GM21526 (cell line): ENCODE measurements around the gene CRYBG1.
"Not testable (repeated sequence)": the region's sequence is repeated elsewhere in the genome, so short reads cannot be mapped to it uniquely, and the experiment has no call there.

Source experiments
- ATAC-seq: cut with Tn5 transposase; IDR thresholded peaks from one replicate; pipeline ENCODE4 v1.9.1; 2021; ENCODE audit warnings: moderate library complexity; ENCODE audit not compliant: unreplicated experiment, low FRiP score

The CRYBG1 gene

GRCh38 chr6:106540432-106540831 is 179.9 kb downstream of the CRYBG1 start:
- ATAC-seq: no peak

- ATAC-seq: no peak
These were observed 180.4 kb downstream of the CRYBG1 start for GRCh38 chr6:106540907-106541306.

DNA sequence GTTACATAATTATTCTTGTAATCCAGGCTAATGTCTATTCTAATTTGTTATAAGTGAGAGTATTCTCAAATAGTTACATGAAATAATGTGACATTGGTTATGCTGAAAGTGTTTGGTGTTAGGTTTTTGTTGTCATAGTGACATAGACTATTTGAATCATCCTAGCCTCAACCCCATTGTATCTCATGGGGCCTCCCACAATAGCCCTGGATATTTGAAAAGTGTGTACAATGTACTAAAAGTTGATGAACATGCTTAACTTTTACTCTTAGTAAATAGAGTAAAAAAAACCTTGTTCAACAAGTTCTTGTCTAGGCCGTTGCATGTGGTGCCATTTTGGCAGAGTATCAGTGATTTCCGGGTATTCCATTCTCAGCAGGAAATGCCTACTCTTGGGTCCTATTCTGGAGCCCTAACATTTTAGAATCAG is 185.8 kb downstream of the CRYBG1 start:
- no peak for ATAC-seq

- no peak for ATAC-seq
These were observed 186.3 kb downstream of the CRYBG1 start for GRCh38 chr6:106546691-106547414.

GRCh38 chr6:106547601-106548453 is 187.3 kb downstream of the CRYBG1 start:
- no peak for ATAC-seq

DNA sequence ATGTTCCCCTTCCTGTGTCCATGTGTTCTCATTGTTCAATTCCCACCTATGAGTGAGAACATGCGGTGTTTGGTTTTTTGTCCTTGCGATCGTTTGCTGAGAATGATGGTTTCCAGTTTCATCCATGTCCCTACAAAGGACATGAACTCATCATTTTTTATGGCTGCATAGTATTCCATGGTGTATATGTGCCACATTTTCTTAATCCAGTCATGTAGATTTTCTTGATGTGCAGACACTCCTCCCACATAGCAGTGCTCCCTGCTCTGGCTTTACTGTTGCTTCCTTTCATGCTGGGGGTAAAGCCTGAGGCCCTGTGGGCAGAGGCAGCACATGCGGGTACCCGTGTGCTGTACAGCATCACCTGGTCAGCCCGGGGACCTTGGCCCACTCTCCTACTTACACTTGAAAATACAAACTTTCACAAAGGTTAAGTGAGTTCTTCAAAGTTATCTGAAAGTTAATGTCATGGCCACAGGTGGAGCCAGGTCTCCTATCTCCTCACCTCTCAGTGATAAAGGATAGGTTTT is 188.5 kb downstream of the CRYBG1 start:
- ATAC-seq: not testable (repeated sequence)

DNA sequence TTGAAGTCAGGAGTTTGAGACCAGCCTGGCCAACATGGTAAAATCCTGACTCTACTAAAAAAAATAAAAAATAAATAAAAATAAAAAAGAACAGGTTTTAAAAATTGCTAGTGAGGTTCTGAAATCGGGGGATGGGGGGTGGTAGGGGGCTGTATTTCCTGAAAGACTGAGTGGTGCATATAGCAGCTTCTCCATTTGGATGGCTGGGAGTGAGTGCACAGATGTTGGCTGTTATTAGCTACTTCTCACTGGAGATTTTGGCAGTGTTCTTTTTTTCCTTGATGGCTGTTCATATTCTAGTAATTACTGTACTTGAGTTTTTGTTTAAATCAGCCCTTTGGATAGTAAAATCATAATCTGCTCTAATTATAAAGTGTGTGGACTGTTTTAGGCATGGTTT is 189.0 kb downstream of the CRYBG1 start:
- no peak for ATAC-seq

DNA sequence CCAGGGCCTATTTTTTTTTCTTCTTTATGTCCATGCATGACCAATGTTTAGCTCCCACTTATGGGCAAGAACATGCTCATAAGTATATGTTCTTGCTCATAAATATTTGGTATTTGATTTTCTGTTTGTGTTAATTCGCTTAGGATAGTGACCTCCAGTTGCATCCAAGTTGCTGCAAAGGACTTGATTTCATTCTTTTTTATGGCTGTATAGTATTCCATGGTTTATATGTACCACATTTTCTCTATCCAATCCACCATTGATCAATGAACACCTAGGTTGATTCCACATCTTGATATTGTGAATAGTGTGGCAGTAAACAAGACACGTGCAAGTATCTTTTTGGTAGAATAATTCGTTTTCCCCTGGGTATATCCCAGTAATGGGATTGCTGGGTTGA is 190.6 kb downstream of the CRYBG1 start:
- ATAC-seq: no peak

GRCh38 chr6:106553440-106553839 is 192.9 kb downstream of the CRYBG1 start:
- no peak for ATAC-seq

GRCh38 chr6:106555767-106556166 is 195.2 kb downstream of the CRYBG1 start:
- no peak for ATAC-seq

DNA sequence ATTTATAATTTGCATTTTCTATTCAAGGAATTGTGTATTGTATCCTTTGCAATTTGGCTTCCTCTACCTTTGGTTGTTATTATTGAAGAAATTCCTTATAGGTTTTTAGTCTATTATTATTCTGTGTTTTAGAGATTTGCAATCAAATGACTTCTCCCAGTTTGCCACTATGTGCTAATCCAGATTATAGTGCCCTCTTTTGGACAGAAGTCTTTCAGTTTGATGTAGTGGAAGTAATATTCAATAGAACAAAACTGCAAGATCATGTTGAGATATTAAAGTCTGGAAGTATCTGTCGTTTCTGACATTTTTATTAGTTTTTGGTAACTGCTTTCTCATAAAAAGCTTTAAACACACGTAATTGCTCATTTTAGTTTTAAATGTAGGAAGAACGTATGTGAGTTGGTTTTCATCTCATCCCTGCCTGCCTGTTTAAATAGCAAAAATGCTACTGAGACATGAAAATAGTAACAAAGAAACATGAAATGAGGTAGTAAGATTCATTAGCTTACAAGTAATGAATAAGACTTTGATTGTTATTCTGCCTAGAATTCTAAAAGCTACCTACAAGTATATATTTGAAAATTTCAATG is 195.9 kb downstream of the CRYBG1 start:
- no peak for ATAC-seq

DNA sequence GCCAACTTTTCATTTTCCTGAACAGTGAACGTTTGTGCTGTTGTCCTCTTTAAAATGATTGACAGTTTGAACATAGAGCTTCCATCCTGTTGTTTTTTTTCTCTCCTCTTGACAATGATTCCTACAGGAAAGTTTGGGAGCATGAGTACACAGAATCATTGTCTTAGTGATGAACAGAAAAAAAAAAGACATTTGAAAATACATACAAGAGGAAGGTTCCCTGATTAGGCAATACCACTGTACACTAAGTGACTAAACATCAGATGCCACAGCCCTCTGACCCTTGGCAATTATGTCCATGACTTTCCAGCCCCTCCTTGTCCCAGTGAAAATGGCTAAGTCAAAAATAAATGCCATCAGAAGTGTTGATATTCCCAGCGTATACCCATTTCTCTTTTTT is 197.3 kb downstream of the CRYBG1 start:
- no peak for ATAC-seq

DNA sequence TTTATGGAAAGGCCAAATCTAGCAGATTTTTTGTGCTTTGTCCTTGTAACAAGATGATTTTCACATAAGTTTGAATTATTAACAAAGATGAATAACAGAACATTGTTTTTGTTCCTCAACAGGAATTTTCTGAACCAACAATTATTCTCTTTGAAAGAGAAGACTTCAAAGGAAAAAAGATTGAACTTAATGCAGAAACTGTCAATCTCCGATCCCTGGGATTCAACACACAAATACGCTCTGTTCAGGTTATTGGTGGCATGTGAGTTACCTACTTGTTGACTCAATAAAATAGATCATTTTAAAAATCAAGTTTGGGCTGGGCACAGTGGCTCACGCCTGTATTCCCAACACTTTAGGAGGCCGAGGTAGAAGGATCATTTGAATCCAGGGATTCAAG is 197.8 kb downstream of the CRYBG1 start:
- ATAC-seq: no peak

DNA sequence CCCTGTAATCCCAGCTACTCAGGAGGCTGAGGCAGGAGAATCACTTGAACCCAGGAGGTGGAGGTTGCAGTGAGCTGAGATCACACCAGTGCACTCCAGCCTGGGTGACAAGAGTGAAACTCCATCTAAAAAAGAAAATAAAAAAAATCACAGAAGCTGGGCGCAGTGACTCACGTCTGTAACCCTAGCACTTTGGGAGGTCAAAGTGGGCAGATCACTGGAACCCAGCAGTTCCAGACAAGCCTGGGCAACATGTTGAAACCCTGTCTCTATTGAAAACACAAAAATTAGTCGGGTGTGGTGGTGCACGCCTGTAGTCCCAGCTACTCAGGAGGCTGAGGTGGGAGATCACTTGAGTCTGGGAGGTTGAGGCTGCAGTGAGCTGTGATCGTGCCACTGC is 199.1 kb downstream of the CRYBG1 start:
- ATAC-seq: not testable (repeated sequence)

- ATAC-seq: no peak
These were observed 200.6 kb downstream of the CRYBG1 start for GRCh38 chr6:106560996-106561685.

- no peak for ATAC-seq
These were observed 201.3 kb downstream of the CRYBG1 start for GRCh38 chr6:106561686-106562405.

GRCh38 chr6:106563614-106564013 is 203.1 kb downstream of the CRYBG1 start:
- ATAC-seq: no peak

DNA sequence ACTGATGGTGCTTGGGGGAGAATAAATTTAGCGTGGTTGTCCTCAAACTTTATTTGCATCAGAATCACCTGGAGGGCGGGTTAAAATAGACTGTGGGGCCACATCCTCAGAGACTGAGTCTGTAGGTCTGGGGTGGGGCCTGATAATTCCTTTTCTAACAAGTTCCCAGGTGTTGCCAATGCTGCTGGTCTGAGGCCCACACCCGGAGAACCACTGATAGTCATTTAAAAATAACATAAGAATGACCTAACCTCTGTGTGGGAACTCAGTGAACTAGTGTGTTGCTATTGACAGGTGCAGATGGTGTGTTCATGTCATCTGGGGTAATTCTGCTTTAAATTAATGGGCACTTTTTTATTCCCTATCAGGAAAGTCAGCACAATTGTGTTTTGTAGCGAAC is 204.0 kb downstream of the CRYBG1 start:
- no peak for ATAC-seq

DNA sequence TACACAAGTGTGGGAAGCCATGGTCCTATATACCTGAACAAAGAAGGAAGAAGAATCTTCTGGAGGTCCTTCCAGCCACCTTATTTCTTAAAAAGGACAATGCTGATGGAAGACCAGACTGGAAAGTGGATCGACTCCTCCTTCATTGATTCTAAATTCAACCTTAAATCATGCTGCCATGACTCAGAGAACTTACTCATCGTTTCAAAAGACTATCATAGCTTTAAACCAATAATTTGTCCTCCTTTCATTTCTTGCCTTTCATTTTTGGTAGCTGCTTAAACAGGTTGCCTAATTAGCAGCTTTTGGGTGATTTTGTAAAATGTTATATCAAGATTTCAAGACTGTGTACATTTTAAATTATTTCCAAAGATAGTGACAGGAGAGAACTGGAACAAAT is 208.0 kb downstream of the CRYBG1 start:
- no peak for ATAC-seq

GRCh38 chr6:106569428-106569827 is 208.9 kb downstream of the CRYBG1 start:
- no peak for ATAC-seq
